CD4-positive, alpha-beta T cell treated with Interleukin-6 at 100 ng/mL for 8 hours (primary cell): ENCODE measurements around the gene L3MBTL2.

Source experiments
- DNase-seq: peaks from one replicate; pipeline ENCODE4 v3.0.0-alpha.2; 2020; ENCODE audit warnings: mixed read lengths, low spot score

L3MBTL2 gene

GRCh38 chr22:41215409-41215808 is 10.3 kb downstream of the L3MBTL2 start:
- no peak for DNase-seq

- DNase-seq = no peak
Measured at GRCh38 chr22:41215926-41216325, 10.8 kb downstream of the L3MBTL2 start.

GRCh38 chr22:41216984-41217383 is 11.9 kb downstream of the L3MBTL2 start:
- DNase-seq = no peak

GRCh38 chr22:41217553-41218157 is 12.5 kb downstream of the L3MBTL2 start:
- peak; percentile 30 for DNase-seq

GRCh38 chr22:41222846-41223507 is 17.9 kb downstream of the L3MBTL2 start:
- no peak for DNase-seq

- DNase-seq = no peak
Measured at GRCh38 chr22:41223535-41223934, 18.4 kb downstream of the L3MBTL2 start.

- DNase-seq = no peak
Measured at GRCh38 chr22:41226723-41227655, 21.9 kb downstream of the L3MBTL2 start.

GRCh38 chr22:41229215-41229614 is 24.1 kb downstream of the L3MBTL2 start:
- DNase-seq = no peak

GRCh38 chr22:41229730-41230400 is 24.8 kb downstream of the L3MBTL2 start:
- DNase-seq = no peak

GRCh38 chr22:41230401-41230785 is 25.3 kb downstream of the L3MBTL2 start:
- no peak for DNase-seq

GRCh38 chr22:41231369-41231768 is 26.3 kb downstream of the L3MBTL2 start:
- no peak for DNase-seq

GRCh38 chr22:41234815-41235695 is 29.9 kb downstream of the L3MBTL2 start:
- DNase-seq = no peak

- no peak for DNase-seq
Measured at GRCh38 chr22:41237036-41237706, 32.1 kb downstream of the L3MBTL2 start.

- peak; percentile 86 for DNase-seq
Measured at GRCh38 chr22:41237707-41238569, 32.8 kb downstream of the L3MBTL2 start.

GRCh38 chr22:41238570-41239442 is 33.7 kb downstream of the L3MBTL2 start:
- no peak for DNase-seq

- no peak for DNase-seq
Measured at GRCh38 chr22:41239443-41240128, 34.5 kb downstream of the L3MBTL2 start.

GRCh38 chr22:41240377-41241132 is 35.4 kb downstream of the L3MBTL2 start, which contains the start of gene CHADL:
CHADL (minus strand) TSS chr22:41240931; CDS start chr22:41240881, 50 bp downstream.
- DNase-seq = no peak
